ENCODE data around the gene TCEAL7.

TCEAL7 gene

DNA sequence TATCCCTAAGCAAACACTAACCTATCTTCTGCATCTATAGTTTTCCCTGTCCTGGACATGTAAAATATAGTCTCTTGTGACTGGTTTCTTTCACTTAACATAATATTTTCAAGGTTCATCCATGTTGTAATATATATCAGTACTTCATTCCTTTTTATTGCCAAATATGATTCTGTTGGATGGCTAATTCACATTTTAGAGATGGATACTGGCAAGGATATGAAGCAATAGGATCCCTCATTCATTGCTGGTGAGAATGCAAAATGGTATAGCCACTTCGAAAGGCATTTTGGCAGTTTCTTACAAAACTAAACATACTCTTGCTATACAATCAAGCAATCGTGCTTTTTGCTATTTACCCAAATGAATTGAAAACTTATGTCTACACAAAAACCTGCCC lies 33.0 kb downstream of the TCEAL7 start:
- no peak overlapping the region for H3K4me3 ChIP-seq (ENCODE audit: control insufficient read depth in 1 of 7, extremely low read depth in 1 of 7, insufficient read depth in 4 of 7, low read depth in 2 of 7, low read length in 6 of 7)
- no peaks in the 10 kb centered on the region for H3K9me3 ChIP-seq (ENCODE audit: control extremely low read depth in 1 of 5, control insufficient read depth in 4 of 5, insufficient read depth in 2 of 5, low read depth in 1 of 5, low read length in 4 of 5)
- peaks cover 0 to 16% (median 8%) of the 10 kb centered on the region in 4 experiments for H3K4me1 ChIP-seq (ENCODE audit: control extremely low read depth in 1 of 4, control insufficient read depth in 4 of 4, insufficient read depth in 4 of 4, low read length in 3 of 4)
- no peaks in the 10 kb centered on the region for H3K27me3 ChIP-seq (replicated peaks in 2 of 5; ENCODE audit: control insufficient read depth in 4 of 5, insufficient read depth in 5 of 5, low read length in 4 of 5)
- ChIA-PET CTCF (no interaction called here), POLR2A (no interaction called here)
- H3K36me3 ChIP-seq (ENCODE audit: control insufficient read depth in 4 of 4, insufficient read depth in 4 of 4, low read length in 3 of 4) = no peaks in the 10 kb centered on the region
- 89% methylated on average over 1 of the region's 2 CpGs for WGBS (ENCODE audit: insufficient coverage)
- DNase-seq = no peak
- no peak overlapping the region for H3K27ac ChIP-seq (ENCODE audit: insufficient read depth in 1 of 2, low read depth in 1 of 2, low read length in 2 of 2, poor library complexity in 1 of 2, severe bottlenecking in 2 of 2)

DNA sequence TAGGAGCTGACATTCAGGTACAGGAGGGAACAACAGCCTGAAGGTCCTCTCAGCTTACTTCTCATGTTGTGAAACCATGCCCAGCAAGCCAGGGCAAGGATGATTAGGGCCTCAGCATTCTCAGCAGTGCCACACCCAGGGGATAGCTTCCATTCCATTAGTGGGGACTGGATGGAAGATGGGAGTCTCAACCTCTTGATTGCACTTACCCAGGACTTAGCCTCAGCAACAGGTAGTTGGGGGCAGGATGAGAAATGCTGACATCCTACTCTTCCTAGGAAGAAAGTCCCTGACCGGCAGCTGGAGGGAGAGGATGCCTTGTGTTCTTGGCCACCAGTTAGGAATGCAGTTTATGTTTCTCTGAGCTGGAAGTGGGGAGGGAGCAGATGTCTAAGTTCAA lies 37.5 kb downstream of the TCEAL7 start:
- CTCF ChIA-PET = interaction anchor here (1.2 to 1.6 kb wide), 2 partner anchors 8 to 18 kb away, joined by 4 read pairs; partner anchors contain the start of gene BEX3
- Histone ChIP-seq H3K4me1 (ENCODE audit: control extremely low read depth in 1 of 4, control insufficient read depth in 4 of 4, insufficient read depth in 4 of 4, low read length in 3 of 4) (peaks cover 0 to 16% (median 5%) of the 10 kb centered on the region in 4 experiments), H3K4me3 (ENCODE audit: control insufficient read depth in 1 of 7, extremely low read depth in 1 of 7, insufficient read depth in 4 of 7, low read depth in 2 of 7, low read length in 6 of 7) (no peak overlapping the region), H3K27ac (ENCODE audit: insufficient read depth in 1 of 2, low read depth in 1 of 2, low read length in 2 of 2, poor library complexity in 1 of 2, severe bottlenecking in 2 of 2) (no peak overlapping the region), H3K27me3 (replicated peaks in 2 of 5; ENCODE audit: control insufficient read depth in 4 of 5, insufficient read depth in 5 of 5, low read length in 4 of 5) (no peaks in the 10 kb centered on the region), H3K9me3 (ENCODE audit: control extremely low read depth in 1 of 5, control insufficient read depth in 4 of 5, insufficient read depth in 2 of 5, low read depth in 1 of 5, low read length in 4 of 5) (no peaks in the 10 kb centered on the region), H3K36me3 (ENCODE audit: control insufficient read depth in 4 of 4, insufficient read depth in 4 of 4, low read length in 3 of 4) (no peaks in the 10 kb centered on the region)
- WGBS (ENCODE audit: insufficient coverage) = 90% methylated on average over 1 of the region's 1 CpG
- no peak for DNase-seq
- POLR2A ChIA-PET = no interaction called here

DNA sequence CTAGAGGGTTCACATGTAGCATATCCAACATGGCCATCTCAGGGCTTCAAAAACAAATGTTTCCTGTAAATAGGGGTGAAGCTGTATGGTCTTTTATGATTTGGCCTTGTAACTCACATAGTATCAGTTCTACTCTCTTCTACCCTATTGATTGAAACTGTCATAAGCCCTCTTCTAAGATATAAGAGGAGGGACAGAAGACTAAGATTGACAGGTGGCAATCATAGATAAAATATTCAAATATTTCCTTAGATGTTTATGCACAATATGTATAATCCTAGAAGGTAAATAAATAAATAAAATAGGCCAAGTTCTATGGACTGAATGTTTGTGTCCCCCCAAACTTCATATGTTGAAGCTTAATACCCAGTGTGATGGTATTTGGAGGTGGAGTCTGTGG lies 39.4 kb downstream of the TCEAL7 start:
- peaks cover 0 to 16% (median 5%) of the 10 kb centered on the region in 4 experiments for H3K4me1 ChIP-seq (ENCODE audit: control extremely low read depth in 1 of 4, control insufficient read depth in 4 of 4, insufficient read depth in 4 of 4, low read length in 3 of 4)
- no peaks in the 10 kb centered on the region for H3K27me3 ChIP-seq (replicated peaks in 2 of 5; ENCODE audit: control insufficient read depth in 4 of 5, insufficient read depth in 5 of 5, low read length in 4 of 5)
- H3K27ac ChIP-seq (ENCODE audit: insufficient read depth in 1 of 2, low read depth in 1 of 2, low read length in 2 of 2, poor library complexity in 1 of 2, severe bottlenecking in 2 of 2) = no peak overlapping the region
- CTCF ChIA-PET = no interaction called here
- no peak for DNase-seq
- no peaks in the 10 kb centered on the region for H3K9me3 ChIP-seq (ENCODE audit: control extremely low read depth in 1 of 5, control insufficient read depth in 4 of 5, insufficient read depth in 2 of 5, low read depth in 1 of 5, low read length in 4 of 5)
- H3K36me3 ChIP-seq (ENCODE audit: control insufficient read depth in 4 of 4, insufficient read depth in 4 of 4, low read length in 3 of 4) = no peaks in the 10 kb centered on the region
- POLR2A ChIA-PET = no interaction called here
- H3K4me3 ChIP-seq (ENCODE audit: control insufficient read depth in 1 of 7, extremely low read depth in 1 of 7, insufficient read depth in 4 of 7, low read depth in 2 of 7, low read length in 6 of 7) = no peak overlapping the region

DNA sequence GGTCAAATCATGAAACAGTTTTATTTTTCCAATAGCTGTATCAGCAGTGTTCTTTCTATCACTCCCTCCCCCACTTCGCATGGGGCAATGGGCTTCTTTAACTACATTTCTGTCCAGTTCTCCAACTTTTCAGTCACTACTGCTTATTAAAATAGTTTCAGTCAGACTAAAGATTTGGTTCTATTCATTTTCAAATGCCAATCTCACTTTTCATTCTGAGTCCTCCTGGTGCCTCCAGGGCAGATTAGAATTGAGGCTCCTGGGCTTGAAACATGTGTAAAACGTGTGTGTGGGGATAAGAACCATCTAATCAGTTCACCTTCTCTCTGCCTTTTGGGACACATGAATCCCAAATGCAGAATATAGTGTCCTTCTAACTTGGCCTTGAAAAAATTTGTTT lies 42.8 kb downstream of the TCEAL7 start:
- DNase-seq = no peak
- H3K36me3 ChIP-seq (ENCODE audit: control insufficient read depth in 4 of 4, insufficient read depth in 4 of 4, low read length in 3 of 4) = no peaks in the 10 kb centered on the region
- H3K27me3 ChIP-seq (replicated peaks in 2 of 5; ENCODE audit: control insufficient read depth in 4 of 5, insufficient read depth in 5 of 5, low read length in 4 of 5) = no peaks in the 10 kb centered on the region
- H3K4me1 ChIP-seq (ENCODE audit: control extremely low read depth in 1 of 4, control insufficient read depth in 4 of 4, insufficient read depth in 4 of 4, low read length in 3 of 4) = peaks cover 0 to 18% (median 6%) of the 10 kb centered on the region in 4 experiments
- no peaks in the 10 kb centered on the region for H3K9me3 ChIP-seq (ENCODE audit: control extremely low read depth in 1 of 5, control insufficient read depth in 4 of 5, insufficient read depth in 2 of 5, low read depth in 1 of 5, low read length in 4 of 5)
- POLR2A ChIA-PET = no interaction called here
- CTCF ChIA-PET = no interaction called here
- 76% methylated on average over 2 of the region's 2 CpGs for WGBS (ENCODE audit: insufficient coverage)
- no peak overlapping the region for H3K27ac ChIP-seq (ENCODE audit: insufficient read depth in 1 of 2, low read depth in 1 of 2, low read length in 2 of 2, poor library complexity in 1 of 2, severe bottlenecking in 2 of 2)
- no peak overlapping the region for H3K4me3 ChIP-seq (ENCODE audit: control insufficient read depth in 1 of 7, extremely low read depth in 1 of 7, insufficient read depth in 4 of 7, low read depth in 2 of 7, low read length in 6 of 7)

DNA sequence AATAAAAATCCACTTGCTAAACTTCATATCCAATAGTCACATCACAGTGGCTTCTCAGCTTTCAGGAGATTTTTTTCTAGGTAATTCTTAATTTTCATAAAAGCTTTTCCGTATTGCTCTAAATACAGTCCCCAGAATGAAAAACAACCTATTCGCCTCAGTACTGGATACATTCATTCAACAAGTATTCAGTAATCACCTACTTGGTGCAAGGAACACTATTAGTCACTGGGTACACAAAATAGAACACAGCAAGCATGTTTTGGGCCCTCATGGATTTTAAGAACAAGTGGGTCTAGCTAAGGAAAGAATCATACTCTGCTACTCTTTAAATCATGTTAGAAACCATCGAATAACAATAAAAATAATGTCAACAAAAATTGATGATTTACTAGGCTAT lies 43.5 kb downstream of the TCEAL7 start:
- Histone ChIP-seq H3K27ac (ENCODE audit: insufficient read depth in 1 of 2, low read depth in 1 of 2, low read length in 2 of 2, poor library complexity in 1 of 2, severe bottlenecking in 2 of 2) (no peak overlapping the region), H3K4me3 (ENCODE audit: control insufficient read depth in 1 of 7, extremely low read depth in 1 of 7, insufficient read depth in 4 of 7, low read depth in 2 of 7, low read length in 6 of 7) (no peak overlapping the region), H3K4me1 (ENCODE audit: control extremely low read depth in 1 of 4, control insufficient read depth in 4 of 4, insufficient read depth in 4 of 4, low read length in 3 of 4) (peaks cover 0 to 13% (median 5%) of the 10 kb centered on the region in 4 experiments), H3K36me3 (ENCODE audit: control insufficient read depth in 4 of 4, insufficient read depth in 4 of 4, low read length in 3 of 4) (no peaks in the 10 kb centered on the region), H3K9me3 (ENCODE audit: control extremely low read depth in 1 of 5, control insufficient read depth in 4 of 5, insufficient read depth in 2 of 5, low read depth in 1 of 5, low read length in 4 of 5) (no peaks in the 10 kb centered on the region), H3K27me3 (replicated peaks in 2 of 5; ENCODE audit: control insufficient read depth in 4 of 5, insufficient read depth in 5 of 5, low read length in 4 of 5) (no peaks in the 10 kb centered on the region)
- ChIA-PET POLR2A (no interaction called here), CTCF (interaction anchor here (1.0 kb wide), 1 partner anchor 32 kb away, joined by 4 read pairs; no protein-coding TSS in a partner anchor)
- DNase-seq = no peak
- 79% methylated on average over 2 of the region's 3 CpGs for WGBS (ENCODE audit: insufficient coverage)

DNA sequence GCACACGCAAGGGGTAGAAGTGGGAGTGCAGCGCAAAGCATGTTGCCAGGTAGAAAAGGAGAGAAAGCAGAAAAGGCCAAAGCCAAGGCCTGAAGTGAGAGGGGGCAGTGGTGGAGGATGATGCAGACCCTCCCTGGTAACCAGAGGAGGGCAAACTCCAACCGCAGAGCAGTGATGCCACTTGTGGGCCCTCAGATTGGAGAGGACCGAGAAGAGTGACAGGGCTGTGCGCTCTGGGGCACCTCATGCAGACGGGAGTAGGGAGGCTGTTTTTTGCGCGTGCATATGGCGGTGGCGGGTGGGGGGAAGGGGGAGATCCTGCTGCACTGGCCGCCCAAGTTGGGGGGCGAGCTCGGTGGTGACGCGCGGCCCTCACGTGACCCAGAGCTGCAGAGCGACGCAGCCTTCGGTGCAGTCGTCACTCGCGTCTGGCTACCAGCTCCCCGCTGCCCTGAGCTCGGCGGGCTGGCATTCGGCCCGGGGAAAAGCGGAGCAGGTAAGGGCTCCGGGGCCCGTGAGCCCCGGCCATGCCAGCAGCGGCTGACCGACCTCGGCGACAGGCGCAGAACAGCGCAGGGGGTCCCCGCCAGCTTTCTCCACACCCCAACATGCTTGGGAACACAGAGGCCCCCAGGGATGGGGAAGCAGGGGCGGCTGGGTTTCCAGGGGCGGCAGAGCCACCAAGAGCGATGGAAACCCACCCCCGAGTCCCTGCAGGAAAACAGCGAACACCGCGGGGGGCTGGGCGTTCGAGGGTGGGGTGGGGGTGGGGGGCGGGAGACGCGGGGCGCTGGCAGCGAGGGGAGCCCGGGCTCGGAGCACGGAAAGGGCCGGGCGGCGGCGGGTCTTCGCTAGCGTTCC lies 46.3 kb downstream of the TCEAL7 start, which contains the start of gene BEX3:
BEX3 (plus strand) TSS at position 421 of the 861 bp plus-strand sequence. CDS start 984 bp downstream, outside the sequence.
- Histone ChIP-seq H3K27me3 (replicated peaks in 2 of 5; ENCODE audit: control insufficient read depth in 4 of 5, insufficient read depth in 5 of 5, low read length in 4 of 5) (no peaks in the 10 kb centered on the region), H3K4me3 (ENCODE audit: control insufficient read depth in 1 of 7, extremely low read depth in 1 of 7, insufficient read depth in 4 of 7, low read depth in 2 of 7, low read length in 6 of 7) (peak within 1 kb of the TSS; percentile 55 to 83 (median 71)), H3K9me3 (ENCODE audit: control extremely low read depth in 1 of 5, control insufficient read depth in 4 of 5, insufficient read depth in 2 of 5, low read depth in 1 of 5, low read length in 4 of 5) (no peaks in the 10 kb centered on the region), H3K27ac (ENCODE audit: insufficient read depth in 1 of 2, low read depth in 1 of 2, low read length in 2 of 2, poor library complexity in 1 of 2, severe bottlenecking in 2 of 2) (peak within 1 kb of the TSS in 1 of 2 experiments; percentile 58), H3K4me1 (ENCODE audit: control extremely low read depth in 1 of 4, control insufficient read depth in 4 of 4, insufficient read depth in 4 of 4, low read length in 3 of 4) (peaks cover 0 to 10% (median 4%) of the 10 kb centered on the region in 4 experiments), H3K36me3 (ENCODE audit: control insufficient read depth in 4 of 4, insufficient read depth in 4 of 4, low read length in 3 of 4) (no peaks in the 10 kb centered on the region)
- ChIA-PET CTCF (interaction anchor here (0.9 to 1.5 kb wide), 2 partner anchors 9 to 121 kb away, joined by 3 to 4 read pairs; partner anchors contain the start of gene TCEAL8), POLR2A (no interaction called here)
- peak; percentile 77 to 96 (median 91) for DNase-seq
- WGBS (ENCODE audit: insufficient coverage) = 38% methylated on average over 24 of the region's 62 CpGs

DNA sequence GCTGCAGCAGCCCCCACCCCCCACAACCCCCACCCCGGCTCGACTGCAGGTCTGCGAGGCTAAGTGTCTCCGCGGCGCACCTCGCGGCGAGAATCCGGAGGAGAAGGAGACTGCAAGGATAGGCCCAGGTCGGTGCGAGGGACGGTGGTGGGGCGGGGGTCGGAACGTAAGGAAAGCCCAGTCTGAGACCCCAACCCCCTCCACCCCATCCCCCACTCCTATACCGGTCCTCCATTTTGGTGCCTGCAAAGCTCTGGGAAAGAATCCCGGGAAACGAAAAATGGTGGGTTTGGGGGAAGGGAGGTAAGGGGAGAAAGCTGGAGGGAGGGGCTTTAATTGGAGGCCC lies 46.9 kb downstream of the TCEAL7 start:
- Histone ChIP-seq H3K4me1 (ENCODE audit: control extremely low read depth in 1 of 4, control insufficient read depth in 4 of 4, insufficient read depth in 4 of 4, low read length in 3 of 4) (peaks cover 0 to 10% (median 4%) of the 10 kb centered on the region in 4 experiments), H3K36me3 (ENCODE audit: control insufficient read depth in 4 of 4, insufficient read depth in 4 of 4, low read length in 3 of 4) (no peaks in the 10 kb centered on the region), H3K27ac (ENCODE audit: insufficient read depth in 1 of 2, low read depth in 1 of 2, low read length in 2 of 2, poor library complexity in 1 of 2, severe bottlenecking in 2 of 2) (peak overlapping the region in 1 of 2 experiments; percentile 58), H3K4me3 (ENCODE audit: control insufficient read depth in 1 of 7, extremely low read depth in 1 of 7, insufficient read depth in 4 of 7, low read depth in 2 of 7, low read length in 6 of 7) (peak overlapping the region in 6 of 7 experiments; percentile 46 to 83 (median 63)), H3K9me3 (ENCODE audit: control extremely low read depth in 1 of 5, control insufficient read depth in 4 of 5, insufficient read depth in 2 of 5, low read depth in 1 of 5, low read length in 4 of 5) (no peaks in the 10 kb centered on the region), H3K27me3 (replicated peaks in 2 of 5; ENCODE audit: control insufficient read depth in 4 of 5, insufficient read depth in 5 of 5, low read length in 4 of 5) (no peaks in the 10 kb centered on the region)
- peak in 1 of 3 donors; percentile 15 for DNase-seq
- ChIA-PET CTCF (no interaction called here), POLR2A (no interaction called here)
- 60% methylated on average over 2 of the region's 19 CpGs for WGBS (ENCODE audit: insufficient coverage)

Data from common myeloid progenitor, CD34-positive (primary cell).